HEK293T (cell line): Measurements from ENCODE around the gene CRAT.

Source experiments
- CTCF ChIA-PET: fragments of 350-600 bp; formaldehyde crosslinking; extraction: SDS; loops from one replicate; lab custom pipeline; 2021; ENCODE audit warnings: antibody characterized with exemption, inconsistent platforms; lab: Yijun Ruan, JAX
- POLR2A ChIA-PET: fragments of 350-600 bp; formaldehyde crosslinking; extraction: SDS; loops from one replicate; lab custom pipeline; 2020; ENCODE audit warnings: antibody characterized with exemption, inconsistent platforms; lab: Yijun Ruan, JAX
- DNase-seq: peaks from one replicate; pipeline ENCODE4 v3.0.0; 2012; ENCODE audit warnings: mixed read lengths; ENCODE audit errors: extremely low spot score
- ARNT ChIP-seq: fragments of 450-650 bp; IDR thresholded peaks from 2 replicates; pipeline ENCODE4 v1.6.1; 2017; ENCODE audit warnings: mild to moderate bottlenecking
- BHLHE40 ChIP-seq: fragments of 450-650 bp; IDR thresholded peaks from 2 replicates; pipeline ENCODE4 v1.6.1; 2016; ENCODE audit warnings: mild to moderate bottlenecking, moderate library complexity, borderline replicate concordance
- CTBP1 ChIP-seq: fragments of 450-650 bp; IDR thresholded peaks from 2 replicates; pipeline ENCODE4 v1.6.1; 2016; ENCODE audit warnings: borderline replicate concordance
- ELF4 ChIP-seq: fragments of 450-650 bp; IDR thresholded peaks from 2 replicates; pipeline ENCODE4 v1.6.1; 2017; ENCODE audit warnings: antibody characterized with exemption
- FOXA1 ChIP-seq: fragments of 450-650 bp; IDR thresholded peaks from 2 replicates; pipeline ENCODE4 v1.6.1; 2016; ENCODE audit warnings: mild to moderate bottlenecking
- FOXK2 ChIP-seq: fragments of 450-650 bp; IDR thresholded peaks from 2 replicates; pipeline ENCODE4 v1.6.1; 2016; ENCODE audit warnings: mild to moderate bottlenecking
- FOXM1 ChIP-seq: fragments of 450-650 bp; IDR thresholded peaks from 2 replicates; pipeline ENCODE4 v1.6.1; 2017; ENCODE audit warnings: mild to moderate bottlenecking, borderline replicate concordance
- HDGF ChIP-seq: fragments of 450-650 bp; IDR thresholded peaks from 2 replicates; pipeline ENCODE4 v1.6.1; 2017; ENCODE audit warnings: antibody characterized with exemption, borderline replicate concordance
- L3MBTL2 ChIP-seq: fragments of 450-650 bp; conservative IDR thresholded peaks from 2 replicates; pipeline ENCODE4 v1.6.1; 2016; ENCODE audit warnings: mild to moderate bottlenecking
- LEF1 ChIP-seq: fragments of 450-650 bp; IDR thresholded peaks from 2 replicates; pipeline ENCODE4 v1.6.1; 2017; ENCODE audit warnings: mild to moderate bottlenecking, borderline replicate concordance
- NFRKB ChIP-seq: fragments of 450-650 bp; IDR thresholded peaks from 2 replicates; pipeline ENCODE4 v1.6.1; 2016; ENCODE audit warnings: mild to moderate bottlenecking, moderate library complexity
- SP1 ChIP-seq: fragments of 450-650 bp; IDR thresholded peaks from 2 replicates; pipeline ENCODE4 v1.6.1; 2017
- SUZ12 ChIP-seq: fragments of 450-650 bp; IDR thresholded peaks from 2 replicates; pipeline ENCODE4 v1.6.1; 2016; ENCODE audit warnings: mild to moderate bottlenecking
- TARDBP ChIP-seq: fragments of 450-650 bp; IDR thresholded peaks from 2 replicates; pipeline ENCODE4 v1.6.1; 2016
- ZNF384 ChIP-seq: fragments of 450-650 bp; IDR thresholded peaks from 2 replicates; pipeline ENCODE4 v1.6.1; 2016
- TF ChIP-seq, protein P1 (sequence below): fragments of 450-650 bp; IDR thresholded peaks from 2 replicates; pipeline ENCODE4 v1.6.1; 2016

CRAT gene

DNA sequence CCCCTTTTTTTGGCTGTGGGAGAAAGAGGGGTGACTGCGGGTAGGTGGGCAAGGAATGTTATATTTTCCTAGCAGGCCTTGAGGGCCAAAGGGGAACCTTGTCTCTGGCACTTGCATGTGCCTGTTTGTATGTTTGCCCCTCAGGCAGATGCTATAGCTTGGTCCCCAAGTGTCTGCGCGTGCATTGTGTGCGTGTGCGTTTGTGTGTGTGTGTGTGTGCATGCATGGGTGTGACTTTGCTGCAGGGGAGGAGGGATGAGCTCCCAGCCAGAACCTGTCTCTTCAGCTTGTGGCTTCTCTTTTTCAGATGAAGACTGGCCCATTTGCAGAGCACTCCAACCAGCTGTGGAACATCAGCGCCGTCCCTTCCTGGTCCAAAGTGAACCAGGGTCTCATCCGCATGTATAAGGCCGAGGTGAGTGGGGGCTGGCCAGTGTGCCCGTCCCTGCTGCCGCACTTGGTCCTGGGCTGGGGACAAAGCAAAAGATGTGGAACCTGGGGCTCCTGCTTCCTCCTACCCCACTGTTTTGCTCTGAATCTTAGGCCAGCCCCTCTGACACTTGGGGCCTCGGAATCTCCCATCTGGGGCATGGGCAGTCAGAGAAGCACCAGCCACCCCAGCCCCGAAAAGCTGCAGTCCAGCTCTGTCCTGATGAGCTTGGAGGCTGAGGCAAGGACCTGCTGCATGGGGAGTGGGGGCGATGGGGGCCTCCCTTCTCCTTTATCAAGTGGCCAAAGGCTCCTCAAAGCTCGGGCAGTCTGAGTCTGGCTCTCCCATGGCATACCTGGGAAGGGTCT, 31.7 kb upstream of the CRAT start:
- POLR2A ChIA-PET = interaction anchor here (0.9 to 2.1 kb wide), 4 partner anchors 33 to 483 kb away, joined by 3 to 10 read pairs (median 6); partner anchors contain the start of gene IER5L
- CTCF ChIA-PET = interaction anchor here (0.6 to 2.3 kb wide), 19 partner anchors 9 to 482 kb away, joined by 3 to 10 read pairs (median 4); partner anchors contain the start of gene IER5L
- no peak for TF ChIP-seq ZNF384
- no peak for TF ChIP-seq BHLHE40
- no peak for TF ChIP-seq ELF4
- TF ChIP-seq NFRKB = no peak
- no peak for TF ChIP-seq FOXA1
- TF ChIP-seq CTBP1 = no peak
- DNase-seq = no peak

GRCh38 chr9:129141066-129142041, 30.8 kb upstream of the CRAT start:
- CTCF ChIA-PET = interaction anchor here (1.1 to 2.3 kb wide), 6 partner anchors 10 to 483 kb away, joined by 3 to 14 read pairs (median 8); no protein-coding TSS in a partner anchor
- no peak for DNase-seq
- TF ChIP-seq SP1 = no peak
- no peak for TF ChIP-seq SUZ12
- no peak for TF ChIP-seq CTBP1
- TF ChIP-seq LEF1 = no peak
- no peak for TF ChIP-seq ZNF384
- no peak for TF ChIP-seq FOXA1
- TF ChIP-seq BHLHE40 = no peak
- no peak for TF ChIP-seq HDGF
- no peak for TF ChIP-seq TARDBP
- TF ChIP-seq, protein P1, sequence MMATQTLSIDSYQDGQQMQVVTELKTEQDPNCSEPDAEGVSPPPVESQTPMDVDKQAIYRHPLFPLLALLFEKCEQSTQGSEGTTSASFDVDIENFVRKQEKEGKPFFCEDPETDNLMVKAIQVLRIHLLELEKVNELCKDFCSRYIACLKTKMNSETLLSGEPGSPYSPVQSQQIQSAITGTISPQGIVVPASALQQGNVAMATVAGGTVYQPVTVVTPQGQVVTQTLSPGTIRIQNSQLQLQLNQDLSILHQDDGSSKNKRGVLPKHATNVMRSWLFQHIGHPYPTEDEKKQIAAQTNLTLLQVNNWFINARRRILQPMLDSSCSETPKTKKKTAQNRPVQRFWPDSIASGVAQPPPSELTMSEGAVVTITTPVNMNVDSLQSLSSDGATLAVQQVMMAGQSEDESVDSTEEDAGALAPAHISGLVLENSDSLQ = no peak
- no peak for TF ChIP-seq L3MBTL2
- no peak for TF ChIP-seq FOXK2
- TF ChIP-seq ELF4 = no peak
- no peak for TF ChIP-seq ARNT
- no peak for TF ChIP-seq NFRKB
- TF ChIP-seq FOXM1 = no peak
- POLR2A ChIA-PET = interaction anchor here (1.0 to 2.6 kb wide), 8 partner anchors 26 to 497 kb away, joined by 3 to 26 read pairs (median 9); partner anchors contain the start of genes IER5L and NTMT1

- no peak for DNase-seq
- POLR2A ChIA-PET = interaction anchor here (0.7 to 2.6 kb wide), 8 partner anchors 14 to 498 kb away, joined by 3 to 26 read pairs (median 6); partner anchors contain the start of genes IER5L and NTMT1
- CTCF ChIA-PET = interaction anchor here (0.6 to 1.5 kb wide), 8 partner anchors 9 to 484 kb away, joined by 3 to 14 read pairs (median 4); no protein-coding TSS in a partner anchor
- TF ChIP-seq FOXM1 (no peak), L3MBTL2 (no peak), SUZ12 (no peak), HDGF (0 out of 2 replicates have a peak, but pooled peaks have one; percentile 64)
Observed at GRCh38 chr9:129140397-129141065, 29.9 kb upstream of the CRAT start.

GRCh38 chr9:129139993-129140396, 29.4 kb upstream of the CRAT start:
- CTCF ChIA-PET = interaction anchor here (0.6 to 1.5 kb wide), 10 partner anchors 8 to 484 kb away, joined by 3 to 14 read pairs (median 4); no protein-coding TSS in a partner anchor

GRCh38 chr9:129139233-129139992, 28.8 kb upstream of the CRAT start:
- POLR2A ChIA-PET = interaction anchor here (0.7 to 2.6 kb wide), 8 partner anchors 13 to 499 kb away, joined by 3 to 26 read pairs (median 6); partner anchors contain the start of genes IER5L and NTMT1
- CTCF ChIA-PET = interaction anchor here (0.6 to 1.8 kb wide), 17 partner anchors 8 to 485 kb away, joined by 3 to 14 read pairs (median 4); partner anchors contain the start of gene C9orf50
- peak; percentile 81 for DNase-seq
- TF ChIP-seq NFRKB (no peak), ELF4 (no peak), L3MBTL2 (peak; percentile 81), ARNT (no peak)

More at GRCh38 chr9:129139993-129140396, 29.4 kb upstream of the CRAT start:
- POLR2A ChIA-PET = interaction anchor here (0.7 to 2.6 kb wide), 9 partner anchors 13 to 498 kb away, joined by 3 to 26 read pairs (median 5); partner anchors contain the start of genes IER5L and NTMT1
- TF ChIP-seq SP1 (no peak), HDGF (no peak)
- TF ChIP-seq, protein P1 = peak; percentile 83
- peak; percentile 85 for DNase-seq
